HUES48 (cell line): ENCODE data around the gene CACNG4.

Source experiments
- H3K27ac ChIP-seq: one replicate; pipeline ENCODE4 v1.7.0; 2013; ENCODE audit warnings: low read depth, low read length, inconsistent platforms
- H3K27me3 ChIP-seq: 2 replicates; pipeline ENCODE4 v1.6.1; 2013; ENCODE audit warnings: mild to moderate bottlenecking, low read length; ENCODE audit not compliant: control insufficient read depth, insufficient read depth
- H3K36me3 ChIP-seq: 2 replicates; pipeline ENCODE4 v1.6.1; 2013; ENCODE audit warnings: low read length; ENCODE audit not compliant: control insufficient read depth, insufficient read depth
- H3K4me1 ChIP-seq: 2 replicates; pipeline ENCODE4 v1.6.1; 2013; ENCODE audit warnings: mild to moderate bottlenecking, low read length; ENCODE audit not compliant: control insufficient read depth, insufficient read depth
- H3K4me3 ChIP-seq: 2 replicates; pipeline ENCODE4 v1.5.1; 2013; ENCODE audit warnings: mild to moderate bottlenecking, low read depth, low read length
- H3K9ac ChIP-seq: 2 replicates; pipeline ENCODE4 v1.6.1; 2013; ENCODE audit warnings: mild to moderate bottlenecking, low read depth, low read length, moderate library complexity
- H3K9me3 ChIP-seq: 2 replicates; pipeline ENCODE4 v1.6.1; 2013; ENCODE audit warnings: low read length; ENCODE audit not compliant: control insufficient read depth, insufficient read depth

The CACNG4 gene

DNA sequence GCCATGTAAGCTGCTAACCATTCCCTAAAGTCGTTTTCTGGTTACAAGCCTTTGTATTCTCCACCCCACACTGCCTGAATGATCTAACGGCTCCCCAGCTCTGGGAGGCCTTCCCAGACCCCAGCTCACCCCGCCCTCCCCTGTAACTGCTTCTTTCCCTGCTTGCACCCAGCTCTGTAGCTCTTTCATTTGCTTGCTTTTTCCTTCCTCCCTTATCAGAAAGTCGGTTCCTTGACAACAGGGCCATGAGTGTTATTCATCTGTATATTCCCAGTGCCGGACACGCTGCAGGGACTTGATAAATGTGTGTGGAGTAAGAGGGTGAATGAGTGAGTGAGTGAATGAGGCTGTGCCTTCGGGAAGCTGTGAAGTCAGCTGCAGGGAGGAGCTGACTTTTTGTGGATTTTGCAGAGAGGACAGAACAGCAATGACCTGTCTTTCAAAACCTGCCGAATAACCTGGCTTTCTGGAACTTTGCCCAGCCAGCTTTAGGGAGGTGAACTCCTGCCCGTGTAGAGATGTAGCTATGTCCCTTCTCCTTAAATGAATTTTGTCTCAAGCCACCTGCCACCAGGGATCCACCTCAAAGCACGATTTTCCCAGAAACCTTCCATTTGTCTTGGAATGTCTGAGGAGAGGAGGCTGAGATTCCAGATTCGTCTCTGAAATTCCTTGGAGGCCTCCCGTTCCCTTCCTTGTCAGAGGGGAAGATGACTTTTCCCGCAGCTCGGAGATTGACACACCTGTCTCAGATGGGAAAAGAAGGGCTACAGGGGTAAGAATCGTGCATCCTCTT lies 20.0 kb upstream of the CACNG4 start:
- no peaks in the 10 kb centered on the region for H3K27me3 ChIP-seq
- peaks cover 7% of the 10 kb centered on the region for H3K4me1 ChIP-seq
- no peak overlapping the region for H3K9ac ChIP-seq
- no peak overlapping the region for H3K4me3 ChIP-seq
- H3K27ac ChIP-seq: no peak overlapping the region
- H3K9me3 ChIP-seq: no peaks in the 10 kb centered on the region
- no peaks in the 10 kb centered on the region for H3K36me3 ChIP-seq

- Histone ChIP-seq H3K36me3 (no peaks in the 10 kb centered on the region), H3K9ac (no peak overlapping the region), H3K27ac (no peak overlapping the region), H3K4me3 (no peak overlapping the region), H3K27me3 (no peaks in the 10 kb centered on the region), H3K4me1 (peaks cover 7% of the 10 kb centered on the region), H3K9me3 (0 out of 2 replicates have a peak, but pooled peaks cover 2% of the 10 kb centered on the region)
Observed at GRCh38 chr17:66945147-66945835, 19.2 kb upstream of the CACNG4 start.

DNA sequence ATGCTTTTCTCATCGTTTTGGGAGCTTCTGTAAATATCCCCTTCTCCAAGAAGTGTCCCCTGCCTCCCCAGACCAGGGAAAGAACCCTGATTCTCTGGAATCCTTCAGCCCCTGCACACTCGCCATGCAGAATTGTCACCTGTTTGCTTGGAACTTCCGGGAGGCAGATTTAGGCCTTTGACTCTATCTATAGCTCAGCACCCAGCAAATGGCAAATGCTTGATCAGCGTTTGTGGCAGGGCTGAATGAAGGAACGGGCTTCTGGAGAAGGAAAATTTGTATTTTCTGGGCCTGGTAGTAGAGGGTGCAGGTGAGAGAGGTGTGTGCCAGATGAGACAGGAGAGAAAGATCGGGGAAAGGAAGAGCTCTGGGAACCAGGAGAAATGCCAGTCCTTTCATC lies 18.3 kb upstream of the CACNG4 start:
- no peaks in the 10 kb centered on the region for H3K27me3 ChIP-seq
- no peak overlapping the region for H3K27ac ChIP-seq
- H3K9ac ChIP-seq: no peak overlapping the region
- no peaks in the 10 kb centered on the region for H3K36me3 ChIP-seq
- H3K9me3 ChIP-seq: 0 out of 2 replicates have a peak, but pooled peaks cover 4% of the 10 kb centered on the region
- H3K4me1 ChIP-seq: peaks cover 12% of the 10 kb centered on the region
- no peak overlapping the region for H3K4me3 ChIP-seq

- Histone ChIP-seq H3K27me3 (no peaks in the 10 kb centered on the region), H3K9ac (no peak overlapping the region), H3K36me3 (no peaks in the 10 kb centered on the region), H3K4me1 (peaks cover 23% of the 10 kb centered on the region), H3K4me3 (no peak overlapping the region), H3K27ac (no peak overlapping the region), H3K9me3 (0 out of 2 replicates have a peak, but pooled peaks cover 4% of the 10 kb centered on the region)
Observed at GRCh38 chr17:66947311-66947710, 17.2 kb upstream of the CACNG4 start.

DNA sequence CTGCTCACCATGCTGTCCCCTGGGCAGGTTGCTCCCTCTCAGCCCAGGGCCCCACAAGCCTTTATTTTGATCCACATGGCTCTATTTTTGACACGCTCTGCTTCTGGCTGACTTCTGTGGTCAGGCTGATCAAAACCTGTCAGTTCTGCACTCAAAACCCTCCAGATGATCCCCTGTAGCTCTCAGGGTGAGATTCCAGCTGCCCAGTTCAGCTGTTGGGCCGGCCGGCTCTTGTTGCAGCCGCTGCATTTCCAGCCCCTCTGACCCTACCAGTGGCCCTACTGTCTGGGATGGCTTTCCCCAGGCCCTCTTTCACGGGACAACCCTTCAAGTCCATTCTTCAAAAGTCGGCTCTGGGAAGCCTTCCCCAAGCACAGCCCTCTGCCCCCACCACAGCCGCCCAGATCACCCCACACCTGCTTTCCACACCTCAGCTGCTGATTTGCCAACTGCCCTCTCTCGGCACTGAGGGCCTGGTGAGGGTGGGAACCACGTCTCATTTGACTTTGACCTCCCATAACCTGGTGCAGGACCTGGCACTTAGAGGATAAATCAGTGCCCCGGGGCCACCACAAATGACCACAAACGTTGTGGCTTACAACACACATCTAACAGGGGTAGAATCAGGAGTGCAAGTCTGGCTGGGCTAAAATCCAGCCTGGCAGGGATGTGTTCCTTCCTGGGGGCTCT lies 16.3 kb upstream of the CACNG4 start:
- Histone ChIP-seq H3K4me3 (no peak overlapping the region), H3K9ac (no peak overlapping the region), H3K27ac (no peak overlapping the region), H3K36me3 (no peaks in the 10 kb centered on the region), H3K4me1 (peaks cover 32% of the 10 kb centered on the region), H3K9me3 (0 out of 2 replicates have a peak, but pooled peaks cover 4% of the 10 kb centered on the region), H3K27me3 (no peaks in the 10 kb centered on the region)

- Histone ChIP-seq H3K9ac (no peak overlapping the region), H3K4me1 (peaks cover 30% of the 10 kb centered on the region)
Observed at GRCh38 chr17:66949501-66949900, 15.0 kb upstream of the CACNG4 start.

GRCh38 chr17:66950325-66950724 lies 14.2 kb upstream of the CACNG4 start:
- H3K9ac ChIP-seq: no peak overlapping the region
- H3K9me3 ChIP-seq: 0 out of 2 replicates have a peak, but pooled peaks cover 4% of the 10 kb centered on the region
- no peak overlapping the region for H3K27ac ChIP-seq
- H3K4me1 ChIP-seq: peaks cover 25% of the 10 kb centered on the region
- H3K4me3 ChIP-seq: no peak overlapping the region
- no peaks in the 10 kb centered on the region for H3K27me3 ChIP-seq
- no peaks in the 10 kb centered on the region for H3K36me3 ChIP-seq

More at GRCh38 chr17:66949501-66949900, 15.0 kb upstream of the CACNG4 start:
- Histone ChIP-seq H3K4me3 (no peak overlapping the region), H3K9me3 (0 out of 2 replicates have a peak, but pooled peaks cover 4% of the 10 kb centered on the region), H3K36me3 (no peaks in the 10 kb centered on the region), H3K27me3 (no peaks in the 10 kb centered on the region), H3K27ac (no peak overlapping the region)

GRCh38 chr17:66950886-66951604 lies 13.5 kb upstream of the CACNG4 start:
- Histone ChIP-seq H3K27me3 (no peaks in the 10 kb centered on the region), H3K9me3 (0 out of 2 replicates have a peak, but pooled peaks cover 4% of the 10 kb centered on the region), H3K9ac (0 out of 2 replicates have a peak overlapping the region, but pooled peaks have one; percentile 50), H3K27ac (peak overlapping the region; percentile 93), H3K36me3 (no peaks in the 10 kb centered on the region), H3K4me1 (peaks cover 25% of the 10 kb centered on the region), H3K4me3 (no peak overlapping the region)

DNA sequence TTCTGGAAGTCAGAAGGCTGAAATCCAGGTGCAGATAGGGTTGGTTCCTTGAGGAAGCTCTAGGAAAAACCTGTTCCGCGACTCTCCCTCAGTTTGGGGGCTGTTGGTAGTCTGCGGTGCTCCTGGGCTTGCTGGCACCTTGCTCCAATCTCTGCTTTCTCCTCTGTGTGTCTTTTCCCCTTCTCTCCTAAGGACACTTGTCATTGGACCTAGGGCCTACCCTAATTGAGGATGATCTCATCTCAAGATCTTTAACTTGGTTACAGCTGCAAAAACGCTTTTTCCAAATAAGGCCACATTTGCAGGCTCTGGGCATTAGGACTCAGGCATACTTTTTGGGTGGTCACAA lies 12.9 kb upstream of the CACNG4 start:
- Histone ChIP-seq H3K4me3 (no peak overlapping the region), H3K27me3 (no peaks in the 10 kb centered on the region), H3K36me3 (no peaks in the 10 kb centered on the region), H3K4me1 (peaks cover 25% of the 10 kb centered on the region), H3K9me3 (0 out of 2 replicates have a peak, but pooled peaks cover 4% of the 10 kb centered on the region), H3K9ac (peak overlapping the region; percentile 50), H3K27ac (peak overlapping the region; percentile 93)

DNA sequence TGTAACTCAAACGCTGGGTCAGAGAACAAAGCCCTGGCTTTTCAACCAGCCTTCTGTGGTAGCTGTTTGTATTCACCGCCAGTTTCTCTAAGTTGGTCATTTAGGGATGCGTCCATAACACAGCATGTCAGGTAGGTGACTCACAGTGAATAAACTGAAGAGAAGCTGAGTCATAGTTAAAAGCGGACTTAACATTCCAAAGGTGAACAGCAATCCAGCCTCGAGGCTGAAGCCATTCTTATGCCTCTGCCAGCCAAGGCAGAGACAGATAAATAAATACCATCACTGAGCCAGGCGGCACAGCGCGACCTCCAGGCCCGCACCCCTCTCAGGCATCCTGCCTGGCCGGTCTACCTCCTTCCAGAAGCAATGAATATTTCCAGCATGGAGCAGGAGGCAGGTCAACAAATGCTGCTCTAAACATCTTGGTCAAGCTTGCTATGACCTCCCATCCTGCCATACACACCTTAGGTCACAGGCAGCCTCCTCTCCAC lies 12.4 kb upstream of the CACNG4 start:
- 0 out of 2 replicates have a peak, but pooled peaks cover 4% of the 10 kb centered on the region for H3K9me3 ChIP-seq
- peak overlapping the region; percentile 93 for H3K27ac ChIP-seq
- peaks cover 25% of the 10 kb centered on the region for H3K4me1 ChIP-seq
- H3K36me3 ChIP-seq: no peaks in the 10 kb centered on the region
- peak overlapping the region; percentile 50 for H3K9ac ChIP-seq
- H3K4me3 ChIP-seq: no peak overlapping the region
- no peaks in the 10 kb centered on the region for H3K27me3 ChIP-seq
